Skin epidermis (tissue), 12 donors: Measurements from ENCODE around the gene GBP2.
A peak's percentile ranks its signal among the peaks of the same experiment; 100 is the strongest.

Source experiments
- H3K27ac ChIP-seq, 21 experiments: fragments of 200-600 bp; sonication (generic) in 11 of 21; one replicate each; pipeline ENCODE4 v1.5.0; 2020; ENCODE audit warnings: mild to moderate bottlenecking in 3 of 21, inconsistent platforms in 2 of 21, moderate library complexity in 2 of 21
- H3K4me3 ChIP-seq, 7 experiments: fragments of 200-600 bp; sonication (generic) in 2 of 7; one replicate each; pipeline ENCODE4 v1.5.0; 2020; ENCODE audit warnings: inconsistent platforms in 2 of 7, mild to moderate bottlenecking in 2 of 7, moderate library complexity in 1 of 7

The GBP2 gene, protein sequence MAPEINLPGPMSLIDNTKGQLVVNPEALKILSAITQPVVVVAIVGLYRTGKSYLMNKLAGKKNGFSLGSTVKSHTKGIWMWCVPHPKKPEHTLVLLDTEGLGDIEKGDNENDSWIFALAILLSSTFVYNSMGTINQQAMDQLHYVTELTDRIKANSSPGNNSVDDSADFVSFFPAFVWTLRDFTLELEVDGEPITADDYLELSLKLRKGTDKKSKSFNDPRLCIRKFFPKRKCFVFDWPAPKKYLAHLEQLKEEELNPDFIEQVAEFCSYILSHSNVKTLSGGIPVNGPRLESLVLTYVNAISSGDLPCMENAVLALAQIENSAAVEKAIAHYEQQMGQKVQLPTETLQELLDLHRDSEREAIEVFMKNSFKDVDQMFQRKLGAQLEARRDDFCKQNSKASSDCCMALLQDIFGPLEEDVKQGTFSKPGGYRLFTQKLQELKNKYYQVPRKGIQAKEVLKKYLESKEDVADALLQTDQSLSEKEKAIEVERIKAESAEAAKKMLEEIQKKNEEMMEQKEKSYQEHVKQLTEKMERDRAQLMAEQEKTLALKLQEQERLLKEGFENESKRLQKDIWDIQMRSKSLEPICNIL

DNA sequence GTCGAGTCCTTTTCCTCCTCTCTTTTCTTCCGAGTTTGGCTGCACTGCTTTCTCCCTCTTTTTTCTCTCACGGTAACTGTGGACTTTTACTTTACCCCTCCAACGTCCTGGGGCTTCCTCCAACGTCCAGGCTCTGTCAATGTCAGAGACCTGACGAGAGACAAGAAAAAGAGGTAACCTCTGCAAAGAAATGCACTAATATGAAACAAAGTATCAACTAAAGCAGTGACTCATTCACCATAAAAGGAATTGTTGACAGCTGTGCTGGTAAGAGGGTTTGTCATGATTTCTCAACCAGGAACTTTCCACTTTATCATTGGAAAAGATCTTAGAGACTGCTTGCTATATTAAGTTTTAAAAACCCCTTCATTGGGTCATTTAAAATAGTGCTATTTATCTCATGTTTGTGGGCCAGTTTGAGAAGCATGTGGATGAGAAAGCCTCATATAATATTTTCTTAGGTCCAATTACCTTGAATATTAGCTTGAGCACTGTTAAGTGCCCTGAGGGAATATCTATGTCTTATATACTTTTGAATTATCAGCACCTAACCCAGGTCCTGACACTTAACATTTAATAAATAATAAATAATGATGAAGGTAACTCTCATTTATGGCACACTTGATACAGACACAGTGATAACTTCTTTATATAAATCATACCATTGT is at the start of gene GBP2:
TSS of gene GBP2 (minus strand) at position 202 of the 668 bp plus-strand sequence. CDS start 4,148 bp downstream, outside the sequence.
- peak within 1 kb of the TSS; percentile 44 to 64 (median 51) for H3K4me3 ChIP-seq
- H3K27ac ChIP-seq = peak within 1 kb of the TSS in 20 of 21 experiments; percentile 71 to 97 (median 84)

DNA sequence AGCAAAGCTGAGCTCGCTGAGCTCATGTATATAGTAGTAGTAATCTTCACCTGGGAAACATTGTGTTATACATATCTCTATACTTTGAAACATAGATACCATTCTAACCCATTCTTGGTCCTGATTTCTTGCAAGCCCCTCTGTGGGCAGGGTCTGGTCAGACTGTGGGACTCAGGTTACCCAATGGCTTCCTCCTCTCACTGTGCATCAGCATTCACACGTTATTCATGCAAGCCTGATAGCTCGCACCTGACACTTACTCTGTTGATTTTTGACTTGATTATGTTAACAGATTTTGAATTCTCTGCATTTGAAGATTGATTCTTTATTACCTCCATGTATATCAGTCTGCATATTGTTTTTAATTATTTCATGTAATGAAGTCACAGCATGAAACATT is 48.6 kb upstream of the GBP2 start:
- H3K27ac ChIP-seq = no peak overlapping the region
- H3K4me3 ChIP-seq = no peak overlapping the region

DNA sequence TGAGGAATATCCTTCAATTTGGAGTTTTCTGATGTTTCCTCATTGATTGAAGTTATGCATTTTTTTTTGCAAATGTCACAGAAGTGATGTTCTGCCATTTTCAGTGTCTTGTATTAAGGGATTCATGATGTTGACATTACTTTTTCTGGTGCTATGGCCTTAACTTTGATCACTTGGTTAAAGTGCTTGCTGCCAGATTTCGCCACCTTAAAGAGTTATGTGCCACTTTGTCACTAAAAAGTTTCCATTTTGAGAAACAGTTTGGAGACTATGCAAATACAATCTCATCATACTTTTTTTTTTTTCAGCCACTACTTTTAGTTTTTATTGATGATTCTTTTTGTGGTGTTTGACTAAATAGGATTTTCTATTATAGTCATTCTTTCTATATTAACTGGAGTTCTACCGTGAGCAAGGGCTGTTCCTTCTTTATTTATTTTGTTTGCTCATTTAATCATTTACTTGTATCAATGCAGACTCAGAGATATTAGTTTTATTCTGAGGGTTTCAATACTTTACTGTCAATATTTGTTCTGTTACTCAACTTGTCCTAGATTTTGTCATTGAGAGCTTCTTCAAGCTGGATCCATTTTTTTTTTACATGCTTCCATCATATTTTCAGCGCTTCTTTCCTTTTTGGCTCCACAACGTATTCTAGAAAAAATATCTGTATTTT is 46.7 kb upstream of the GBP2 start:
- Histone ChIP-seq H3K27ac (no peak overlapping the region), H3K4me3 (no peak overlapping the region)

DNA sequence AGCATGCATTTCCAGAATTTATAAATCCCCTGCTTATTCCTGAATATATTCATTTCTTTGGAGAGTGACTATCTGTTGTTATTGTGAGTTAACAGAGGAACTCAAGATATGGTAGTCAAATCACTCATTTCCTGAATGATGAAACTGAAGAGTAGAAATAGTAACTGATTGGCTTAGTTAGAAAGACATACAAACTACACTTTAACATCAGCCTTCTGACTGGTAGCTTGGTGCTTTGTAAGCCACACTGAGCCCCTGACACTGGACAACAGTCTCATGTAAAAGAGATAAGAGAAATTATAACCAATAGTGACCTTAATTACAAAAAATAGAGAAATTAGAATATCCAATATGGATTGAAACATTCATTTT is 45.1 kb upstream of the GBP2 start:
- H3K4me3 ChIP-seq = no peak overlapping the region

DNA sequence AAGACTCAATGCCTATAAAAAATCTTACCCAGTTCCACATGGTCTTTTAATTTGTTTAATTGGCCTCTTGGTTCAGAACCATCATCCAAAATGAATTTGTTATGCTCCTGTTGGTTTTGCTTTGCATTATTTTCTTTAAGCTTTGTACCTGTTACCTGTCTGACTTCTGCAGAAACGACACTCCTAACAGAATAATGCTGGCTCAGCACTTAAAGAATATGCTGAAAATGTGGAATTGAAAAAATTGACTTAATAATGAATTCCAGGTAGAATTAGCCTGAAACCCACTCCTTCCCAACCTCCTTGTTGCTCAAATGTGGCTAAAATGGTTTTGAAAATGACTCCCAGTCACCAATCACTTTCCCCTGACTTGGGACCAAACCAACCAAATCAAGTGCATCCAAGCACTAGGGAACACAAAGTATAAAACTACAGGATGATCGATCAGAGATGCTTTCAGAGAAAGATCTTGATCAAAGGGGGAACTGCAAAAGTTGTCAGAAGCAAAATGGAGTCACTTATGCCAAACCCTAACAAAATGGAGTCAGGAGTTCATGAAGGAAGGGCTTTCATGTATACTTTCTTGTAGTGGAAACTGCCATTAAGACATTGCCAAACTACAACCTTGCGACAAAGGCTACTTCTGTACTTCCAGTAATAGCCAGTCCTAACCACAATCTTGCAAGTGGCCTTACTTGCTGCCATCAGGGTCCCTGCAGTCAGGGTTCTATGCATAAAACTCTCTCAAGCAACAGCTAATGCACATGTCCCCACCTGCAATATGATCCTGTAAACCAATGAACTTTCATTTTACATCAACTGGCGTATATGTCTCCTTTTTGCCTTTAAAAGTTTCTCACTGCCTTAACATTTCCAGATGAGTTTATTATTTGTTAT is 44.5 kb upstream of the GBP2 start:
- Histone ChIP-seq H3K27ac (no peak overlapping the region), H3K4me3 (no peak overlapping the region)

More for the DNA sequence above, 45.1 kb upstream of the GBP2 start:
- no peak overlapping the region for H3K27ac ChIP-seq

DNA sequence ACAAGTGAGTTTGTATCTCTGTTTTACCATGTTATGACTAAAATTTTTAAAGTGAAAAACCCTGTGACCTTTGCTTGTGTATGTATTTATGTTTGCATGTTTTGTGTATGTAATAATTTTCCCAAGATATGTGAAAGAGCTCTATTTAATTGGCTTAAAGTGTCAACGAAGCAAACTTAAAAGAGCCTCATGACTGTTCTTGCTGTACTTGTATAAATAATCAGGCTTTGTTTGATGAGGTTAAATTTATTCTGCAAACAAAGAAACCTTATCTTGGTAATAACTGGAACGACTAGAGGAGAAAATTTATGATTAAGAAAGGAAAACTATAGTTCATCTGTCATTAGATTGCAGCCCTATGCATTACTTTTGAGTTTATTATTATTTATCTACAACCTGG is 43.3 kb upstream of the GBP2 start:
- no peak overlapping the region for H3K27ac ChIP-seq
- no peak overlapping the region for H3K4me3 ChIP-seq

DNA sequence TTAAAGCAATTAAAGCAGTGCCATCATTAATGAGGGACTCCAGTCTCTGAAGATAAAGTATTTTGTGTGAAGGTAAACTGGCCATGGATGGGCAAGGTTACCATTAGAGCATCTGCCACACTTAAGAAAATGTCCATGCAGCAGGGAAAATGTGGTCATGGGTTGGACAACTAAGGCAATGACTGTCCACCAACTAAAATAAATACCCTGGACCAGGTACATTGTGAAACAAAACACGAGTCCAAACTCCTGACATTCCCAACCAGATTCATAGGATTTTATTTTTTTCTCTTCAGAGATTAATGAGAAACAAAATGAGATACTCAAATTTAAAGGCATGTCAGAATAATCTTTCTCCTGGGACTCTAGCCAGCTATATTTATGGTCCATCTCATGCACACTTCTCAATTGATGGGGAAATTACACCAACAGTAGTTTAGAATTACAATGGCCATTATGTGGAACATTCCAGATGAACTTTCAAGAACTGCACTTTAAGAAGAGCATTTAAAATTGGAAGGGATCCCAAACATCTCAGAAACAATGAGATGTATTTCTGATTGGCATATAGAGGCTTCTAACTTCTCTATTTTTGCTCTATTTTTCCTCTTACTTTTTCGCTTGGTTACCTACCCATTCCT is 41.8 kb upstream of the GBP2 start:
- no peak overlapping the region for H3K4me3 ChIP-seq
- no peak overlapping the region for H3K27ac ChIP-seq

DNA sequence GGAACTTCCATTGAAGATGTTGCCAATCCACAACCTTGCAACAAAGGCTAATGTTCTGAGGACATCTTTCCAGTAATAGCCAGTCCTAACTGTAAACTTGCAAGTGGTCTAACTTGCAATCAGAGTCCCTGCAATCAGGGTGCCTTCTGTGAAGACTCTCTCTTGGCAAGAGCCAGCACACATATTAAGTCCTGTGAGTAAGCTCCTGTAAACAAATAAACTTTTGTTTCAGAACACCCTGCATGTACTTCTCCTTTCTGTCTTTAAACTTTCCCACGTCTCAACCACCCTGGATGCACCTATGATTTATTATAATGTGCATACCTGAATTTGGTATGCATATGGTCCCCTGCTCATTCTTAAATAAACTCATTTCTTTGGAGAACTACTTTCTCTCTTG is 40.8 kb upstream of the GBP2 start:
- H3K27ac ChIP-seq = no peak overlapping the region
- H3K4me3 ChIP-seq = no peak overlapping the region

DNA sequence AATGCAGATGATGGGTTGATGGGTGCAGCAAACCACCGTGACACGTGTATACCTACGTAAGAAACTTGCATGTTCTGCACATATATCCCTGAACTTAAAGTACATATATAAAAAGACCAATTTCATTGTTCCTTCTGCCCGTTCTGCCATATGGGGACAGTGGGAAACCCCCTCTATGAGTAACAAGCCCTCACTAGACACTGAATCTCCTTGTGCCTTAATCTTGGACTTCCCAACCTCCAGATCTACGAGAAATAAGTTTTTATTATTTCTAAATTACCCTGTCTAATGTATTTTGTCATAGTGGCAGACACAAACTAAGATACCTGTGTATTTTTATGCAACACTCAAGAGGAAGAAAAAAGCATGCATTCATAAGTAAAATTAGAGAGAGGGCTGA is 39.9 kb upstream of the GBP2 start:
- H3K27ac ChIP-seq = no peak overlapping the region
- no peak overlapping the region for H3K4me3 ChIP-seq

DNA sequence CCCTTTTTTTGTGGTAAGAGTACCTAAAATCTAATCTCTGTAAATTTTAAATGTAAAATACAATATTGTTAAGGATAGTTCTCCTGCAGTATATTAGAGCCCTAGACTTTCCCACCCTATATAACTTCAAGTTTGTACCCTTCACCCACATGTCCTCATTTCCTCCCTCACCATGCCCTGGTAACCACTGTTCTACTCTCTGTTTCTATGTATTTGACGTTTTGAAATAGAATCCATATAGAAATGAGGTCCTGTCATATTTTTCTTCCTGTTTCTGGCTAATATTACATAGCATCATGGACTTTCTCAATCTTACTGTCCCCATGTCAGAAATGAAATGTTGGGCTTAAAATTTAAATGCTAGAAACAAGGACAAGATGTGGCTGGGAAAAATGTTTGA is 25.1 kb upstream of the GBP2 start:
- Histone ChIP-seq H3K27ac (no peak overlapping the region), H3K4me3 (no peak overlapping the region)

DNA sequence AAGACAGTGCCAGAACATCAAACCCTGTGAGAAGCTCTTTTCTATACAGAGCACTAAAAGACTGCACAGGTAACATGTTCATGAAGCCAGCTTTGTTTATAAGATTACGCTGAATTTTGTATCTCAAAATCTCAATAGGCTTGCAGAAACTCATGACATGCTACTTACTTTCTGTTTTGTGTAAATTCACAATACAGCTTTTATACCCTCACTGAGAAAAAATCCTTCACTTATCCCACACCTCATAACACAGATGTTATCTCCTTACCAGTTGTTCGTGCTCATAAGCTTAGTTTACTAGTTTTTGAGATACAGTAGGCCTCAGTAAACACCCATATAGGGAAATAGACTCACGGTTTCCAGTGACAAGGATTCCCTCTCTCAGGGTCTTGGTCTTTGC is 24.1 kb upstream of the GBP2 start:
- Histone ChIP-seq H3K4me3 (no peak overlapping the region), H3K27ac (no peak overlapping the region)

DNA sequence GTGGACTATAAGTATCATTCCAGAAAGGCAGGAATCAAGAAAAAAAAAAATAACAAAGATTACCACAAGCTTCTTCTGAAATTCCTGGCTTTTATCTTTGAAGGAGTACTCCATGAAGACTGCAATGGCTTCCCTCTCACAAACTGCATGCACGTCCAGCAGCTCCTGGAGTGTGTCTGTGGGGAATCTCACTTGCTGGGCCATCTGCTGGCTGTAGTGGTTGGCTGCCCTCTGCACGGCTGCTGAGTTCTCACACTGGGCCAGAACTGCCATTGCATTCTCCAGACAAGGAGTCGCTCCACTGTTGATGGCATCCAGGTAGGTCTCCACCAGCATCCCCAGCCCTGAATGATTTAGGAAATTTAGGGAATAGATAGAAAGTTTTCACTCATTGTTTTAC is 23.3 kb upstream of the GBP2 start:
- H3K27ac ChIP-seq = no peak overlapping the region

DNA sequence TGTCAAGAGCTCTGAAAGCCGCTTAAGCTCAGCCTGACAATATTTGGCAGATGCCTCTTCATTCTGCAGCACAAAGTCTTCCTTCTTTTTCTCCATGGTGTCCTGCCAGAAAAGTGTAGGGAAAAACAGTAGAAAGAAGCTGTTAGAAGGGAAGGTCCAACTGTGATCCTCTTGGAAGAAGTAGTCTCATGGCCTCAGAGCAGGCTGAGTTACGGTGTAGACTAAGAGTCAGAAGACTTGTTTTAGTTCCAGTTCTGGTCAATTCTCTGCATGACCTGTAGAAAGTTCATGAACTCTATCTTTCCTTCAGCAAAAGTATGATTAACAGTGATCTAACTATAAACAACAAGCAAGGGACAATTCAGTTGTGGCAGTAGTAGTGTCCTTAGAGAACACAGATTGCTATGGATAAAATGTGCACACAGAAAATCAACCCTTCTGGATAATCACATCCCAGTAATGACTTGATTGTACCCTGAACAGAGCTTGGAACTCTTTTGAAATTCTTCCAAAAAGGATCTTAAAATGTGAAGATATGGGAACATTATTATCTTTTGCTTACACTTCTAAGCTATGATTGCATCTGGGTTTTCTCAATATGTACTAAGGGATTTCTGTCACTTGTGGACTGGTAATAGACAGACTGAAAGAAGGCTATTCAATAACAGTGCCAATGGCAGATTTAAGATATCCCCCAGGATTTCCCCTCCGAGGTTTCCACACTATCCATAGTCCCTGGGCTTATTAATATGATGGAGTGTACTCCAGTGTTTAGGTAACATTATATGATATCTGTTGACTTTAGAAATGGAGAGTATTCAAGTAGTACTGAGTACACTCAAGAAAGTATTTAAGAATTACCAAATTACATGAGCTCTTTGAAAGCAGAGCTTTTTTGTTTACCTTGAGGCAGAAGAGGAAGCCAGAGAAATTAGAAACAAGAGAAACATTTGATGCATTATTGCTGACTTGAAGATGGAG is 22.1 kb upstream of the GBP2 start:
- Histone ChIP-seq H3K27ac (no peak overlapping the region), H3K4me3 (no peak overlapping the region)

More for the DNA sequence above, 23.3 kb upstream of the GBP2 start:
- H3K4me3 ChIP-seq = no peak overlapping the region

DNA sequence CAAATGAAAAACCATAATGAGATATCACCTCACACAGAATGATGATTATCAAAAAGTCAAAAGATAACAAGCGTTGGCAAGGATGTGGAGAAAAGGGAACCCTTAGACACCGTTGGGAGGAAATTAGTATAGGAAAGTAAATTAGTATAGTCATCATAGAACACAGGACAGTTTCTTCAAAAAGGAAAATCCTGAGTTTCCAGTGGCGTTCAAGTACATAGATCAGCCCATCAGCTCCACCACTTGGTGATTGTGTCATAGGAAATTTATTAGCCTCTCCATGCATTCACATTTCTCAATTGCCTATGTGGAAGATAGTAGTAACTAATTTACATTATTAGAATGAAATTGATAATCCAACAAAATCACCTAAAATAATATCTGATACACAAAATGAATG is 20.8 kb upstream of the GBP2 start:
- Histone ChIP-seq H3K27ac (no peak overlapping the region), H3K4me3 (no peak overlapping the region)

DNA sequence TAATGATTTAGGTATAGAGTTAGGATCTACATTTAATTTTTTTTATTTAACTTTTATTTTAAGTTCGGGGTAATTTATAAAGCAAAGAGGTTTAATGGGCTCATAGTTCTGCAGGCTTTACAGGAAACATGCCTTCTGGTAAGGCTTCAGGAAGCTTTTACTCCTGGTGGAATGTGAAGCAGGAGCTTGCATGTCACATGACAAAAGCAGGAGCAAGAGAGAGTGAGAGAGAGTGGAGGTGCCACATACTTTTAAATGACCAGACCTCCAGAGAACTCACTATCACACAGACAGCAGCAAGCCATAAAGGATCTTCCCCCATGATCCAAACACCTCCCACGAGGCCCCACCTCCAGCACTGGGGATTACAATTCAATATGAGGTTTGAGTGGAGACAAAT is 17.6 kb upstream of the GBP2 start:
- Histone ChIP-seq H3K4me3 (no peak overlapping the region), H3K27ac (no peak overlapping the region)

DNA sequence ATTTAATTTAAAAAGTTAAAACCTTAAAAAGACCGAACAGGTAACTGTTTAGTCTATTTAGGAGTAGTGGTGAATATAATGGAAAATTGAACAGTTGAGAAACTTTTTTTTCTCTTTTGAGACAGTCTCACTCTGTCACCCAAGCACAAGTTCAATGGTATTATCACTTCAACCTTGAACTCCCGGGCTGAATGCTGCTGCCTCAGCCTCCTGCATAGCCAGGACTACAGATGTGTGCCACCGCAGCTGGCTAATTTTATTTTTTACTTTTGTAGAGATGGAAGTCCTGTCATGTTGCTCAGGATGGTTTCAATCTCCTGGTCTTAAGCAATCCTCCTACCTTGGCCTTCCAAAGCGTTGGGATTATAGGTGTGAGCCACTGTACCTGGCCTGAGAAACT is 16.2 kb upstream of the GBP2 start:
- no peak overlapping the region for H3K4me3 ChIP-seq
- H3K27ac ChIP-seq = no peak overlapping the region

DNA sequence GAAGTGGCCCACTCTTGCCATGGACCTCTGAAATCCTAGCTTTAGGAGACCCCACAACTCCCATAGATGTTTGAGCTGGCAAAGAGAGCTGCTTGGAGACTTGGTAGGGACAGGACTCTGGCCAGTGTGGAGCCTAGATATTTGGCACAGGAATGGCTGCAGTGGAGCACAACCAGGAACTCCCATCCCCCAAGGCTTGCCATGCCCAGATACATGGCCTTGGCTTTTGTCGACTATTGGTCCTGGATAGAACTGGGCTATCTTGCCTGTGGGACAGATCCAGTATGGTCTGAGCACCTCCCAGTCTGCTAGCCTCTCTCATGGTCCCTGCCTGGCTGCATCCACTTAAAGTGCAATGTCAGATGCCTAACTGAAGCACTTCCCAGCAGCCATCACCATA is 7.8 kb upstream of the GBP2 start:
- Histone ChIP-seq H3K27ac (no peak overlapping the region), H3K4me3 (no peak overlapping the region)

DNA sequence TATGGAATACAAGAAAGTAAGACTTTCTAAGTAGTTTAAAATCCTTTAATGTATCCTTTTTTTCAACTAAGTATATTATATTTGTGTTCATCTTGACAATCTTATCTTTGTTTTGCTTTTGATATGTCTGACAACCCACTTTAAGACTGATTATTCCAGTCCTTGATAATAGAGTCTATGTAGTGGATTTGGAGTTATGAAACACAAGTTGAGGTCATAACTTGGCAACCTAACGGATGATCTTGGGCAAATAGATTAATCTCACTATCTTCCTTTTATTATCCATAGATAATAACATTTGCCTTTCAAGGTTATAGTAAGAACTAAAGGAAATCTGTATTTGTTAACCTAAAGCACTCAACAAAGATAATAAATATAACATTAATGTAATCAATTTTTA is 4.8 kb upstream of the GBP2 start:
- Histone ChIP-seq H3K27ac (peak overlapping the region in 1 of 21 experiments; percentile 45), H3K4me3 (no peak overlapping the region)
